Measurements from ENCODE around the gene NFASC.

The NFASC gene

GRCh38 chr1:205002705-205003104, 132.0 kb downstream of the NFASC start:
- DNase-seq (ENCODE audit: low read depth in 4 of 4, low spot score in 1 of 4), result no peak

- DNase-seq (ENCODE audit: low read depth in 4 of 4, low spot score in 1 of 4), result no peak
These were observed 132.9 kb downstream of the NFASC start for GRCh38 chr1:205003358-205004131.

GRCh38 chr1:205004351-205004750, 133.7 kb downstream of the NFASC start:
- DNase-seq (ENCODE audit: low read depth in 4 of 4, low spot score in 1 of 4), result no peak

- no peak for DNase-seq (ENCODE audit: low read depth in 4 of 4, low spot score in 1 of 4)
These were observed 138.2 kb downstream of the NFASC start for GRCh38 chr1:205008896-205009295.

GRCh38 chr1:205009670-205010069, 139.0 kb downstream of the NFASC start:
- no peak for DNase-seq (ENCODE audit: low read depth in 4 of 4, low spot score in 1 of 4)

- no peak for DNase-seq (ENCODE audit: low read depth in 4 of 4, low spot score in 1 of 4)
These were observed 141.9 kb downstream of the NFASC start for GRCh38 chr1:205012391-205013140.

GRCh38 chr1:205013683-205014367, 143.2 kb downstream of the NFASC start:
- DNase-seq (ENCODE audit: low read depth in 4 of 4, low spot score in 1 of 4), result no peak

- no peak for DNase-seq (ENCODE audit: low read depth in 4 of 4, low spot score in 1 of 4)
These were observed 144.1 kb downstream of the NFASC start for GRCh38 chr1:205014783-205015182.

- DNase-seq (ENCODE audit: low read depth in 4 of 4, low spot score in 1 of 4), result no peak
These were observed 144.6 kb downstream of the NFASC start for GRCh38 chr1:205015241-205015640.

- no peak for DNase-seq (ENCODE audit: low read depth in 4 of 4, low spot score in 1 of 4)
These were observed 145.4 kb downstream of the NFASC start for GRCh38 chr1:205016075-205016474.

- no peak for DNase-seq (ENCODE audit: low read depth in 4 of 4, low spot score in 1 of 4)
These were observed 145.9 kb downstream of the NFASC start for GRCh38 chr1:205016584-205016983.

- DNase-seq (ENCODE audit: low read depth in 4 of 4, low spot score in 1 of 4), result no peak
These were observed 146.3 kb downstream of the NFASC start for GRCh38 chr1:205017001-205017400.

GRCh38 chr1:205017766-205018165, 147.1 kb downstream of the NFASC start:
- no peak for DNase-seq (ENCODE audit: low read depth in 4 of 4, low spot score in 1 of 4)

GRCh38 chr1:205018381-205018780, 147.7 kb downstream of the NFASC start:
- no peak for DNase-seq (ENCODE audit: low read depth in 4 of 4, low spot score in 1 of 4)

- DNase-seq (ENCODE audit: low read depth in 4 of 4, low spot score in 1 of 4), result no peak
These were observed 149.8 kb downstream of the NFASC start for GRCh38 chr1:205020466-205020865.

- DNase-seq (ENCODE audit: low read depth in 4 of 4, low spot score in 1 of 4), result no peak
These were observed 154.0 kb downstream of the NFASC start for GRCh38 chr1:205024679-205025078.

GRCh38 chr1:205025239-205025638, 154.6 kb downstream of the NFASC start:
- DNase-seq (ENCODE audit: low read depth in 4 of 4, low spot score in 1 of 4), result no peak

- no peak for DNase-seq (ENCODE audit: low read depth in 4 of 4, low spot score in 1 of 4)
These were observed 155.5 kb downstream of the NFASC start for GRCh38 chr1:205026181-205026580.

GRCh38 chr1:205028390-205028789, 157.7 kb downstream of the NFASC start:
- DNase-seq (ENCODE audit: low read depth in 4 of 4, low spot score in 1 of 4), result no peak

GRCh38 chr1:205028924-205029323, 158.3 kb downstream of the NFASC start:
- no peak for DNase-seq (ENCODE audit: low read depth in 4 of 4, low spot score in 1 of 4)

GRCh38 chr1:205030241-205030640, 159.6 kb downstream of the NFASC start:
- DNase-seq (ENCODE audit: low read depth in 4 of 4, low spot score in 1 of 4), result no peak

GRCh38 chr1:205030896-205031295, 160.2 kb downstream of the NFASC start:
- DNase-seq (ENCODE audit: low read depth in 4 of 4, low spot score in 1 of 4), result no peak

Measured in stimulated activated CD4-positive, alpha-beta T cell treated with anti-CD3 and anti-CD28 coated beads, Interleukin-1b, Interleukin-23, amount 100 ng/mL, for 24 hours (primary cell).